Testis (tissue), 3 donors: ENCODE results near the gene CCDC90B. TPM values are rescaled to one million over a fixed set of nuclear protein-coding genes. Genes with fewer than 3 reads are reported as not detected.
A peak's percentile ranks its signal among the peaks of the same experiment; 100 is the strongest.
"Not testable (repeated sequence)": the region's sequence is repeated elsewhere in the genome, so short reads cannot be mapped to it uniquely, and the experiment has no call there.

Experiments
- DNase-seq: peaks from one replicate; pipeline ENCODE4 v3.0.0-alpha.2; 2019
- H3K27ac ChIP-seq, 2 donors: fragments of 200-600 bp; sonication (generic); one replicate each; pipeline ENCODE4 v1.5.1; 2019
- H3K27me3 ChIP-seq: fragments of 200-600 bp; sonication (generic); one replicate; pipeline ENCODE4 v1.5.1; 2019
- H3K36me3 ChIP-seq: fragments of 200-600 bp; sonication (generic); one replicate; pipeline ENCODE4 v1.5.1; 2017; ENCODE audit warnings: low read depth; ENCODE audit errors: missing control alignments
- H3K4me1 ChIP-seq: fragments of 200-600 bp; sonication (generic); one replicate; pipeline ENCODE4 v1.5.1; 2019
- H3K4me3 ChIP-seq, 2 donors: fragments of 200-600 bp; sonication (generic); one replicate each; pipeline ENCODE4 v1.5.1; 2017 to 2019
- H3K9me3 ChIP-seq: fragments of 200-600 bp; sonication (generic); one replicate; pipeline ENCODE4 v1.5.1; 2017
- CTCF ChIP-seq, 3 experiments: fragments of 450-650 bp in 2 of 3; fragments of 200-600 bp in 1 of 3; sonication (generic) in 1 of 3; IDR thresholded peaks; one replicate each; pipeline ENCODE4 v1.5.1; 2016 to 2019; ENCODE audit warnings: antibody characterized with exemption in 3 of 3, mild to moderate bottlenecking in 2 of 3, moderate library complexity in 1 of 3
- POLR2A ChIP-seq: fragments of 450-650 bp; IDR thresholded peaks from one replicate; pipeline ENCODE4 v1.6.1; 2017; ENCODE audit warnings: antibody characterized with exemption, mild to moderate bottlenecking, moderate library complexity
- WGBS, 2 donors: methylation state at CpG; one replicate each; pipeline ENCODE4 v1.1.5; 2018; 5-methylcytosine and 5-hydroxymethylcytosine counted together
- intact Hi-C: fragments of 100-400 bp; cut with DNase I; formaldehyde crosslinking; loops from one replicate; pipeline ENCODE4 v1.15.1; 2023; ENCODE audit warnings: low total_unique reads
- polyA plus RNA-seq: library from polyadenylated mRNA; stranded (reverse); fragments of 350-450 nt; fragmentation: Illumina TruSeq; extraction: RNeasy Lipid Tissue Mini Kit (QIAGEN cat#74804); gene quantifications from one replicate; pipeline ENCODE4 v1.2.3, GENCODE V29; 2014; ENCODE audit warnings: low read depth, low replicate concordance; ENCODE audit not compliant: insufficient read depth
- total RNA-seq, 2 donors: library from RNA; depleted of rRNA; stranded (reverse); fragments of >200 nt; gene quantifications; one replicate each; pipeline ENCODE4 v1.2.3, GENCODE V29; 2016

The CCDC90B gene
- total and polyA plus RNA-seq, 3 donors from 2014 or later, result 67.4 to 162 (median 78.3) TPM

GRCh38 chr11:83272627-83273026 is 13.5 kb downstream of the CCDC90B start:
- Histone ChIP-seq H3K36me3 (no peaks in the 10 kb centered on the region), H3K9me3 (no peaks in the 10 kb centered on the region), H3K27me3 (no peaks in the 10 kb centered on the region), H3K4me3 (no peak overlapping the region), H3K27ac (no peak overlapping the region), H3K4me1 (no peaks in the 10 kb centered on the region)
- intact Hi-C loops, result no loop called here
- DNase-seq, result no peak
- TF ChIP-seq POLR2A (no peak), CTCF (IDR thresholded peaks at IDR 0.05) (no peak)

- H3K27me3 ChIP-seq, H3K36me3 ChIP-seq, H3K4me3 ChIP-seq, DNase-seq, H3K4me1 ChIP-seq, H3K9me3 ChIP-seq, intact Hi-C loops, H3K27ac ChIP-seq: not testable (repeated sequence)
- WGBS, 2 donors, result 98 to 99% methylated on average over 5 of the region's 5 CpGs
Measured at GRCh38 chr11:83271734-83272133, 14.4 kb downstream of the CCDC90B start.

- intact Hi-C loops, H3K27me3 ChIP-seq, H3K36me3 ChIP-seq, H3K27ac ChIP-seq, H3K9me3 ChIP-seq, H3K4me3 ChIP-seq, DNase-seq, H3K4me1 ChIP-seq: not testable (repeated sequence)
- 41 to 67% methylated on average over 2 of the region's 2 CpGs for WGBS, 2 donors
Measured at GRCh38 chr11:83269080-83269479, 17.1 kb downstream of the CCDC90B start.

GRCh38 chr11:83265331-83265730 is 20.8 kb downstream of the CCDC90B start:
- no peak for TF ChIP-seq POLR2A
- TF ChIP-seq CTCF (IDR thresholded peaks at IDR 0.05), result no peak
- 91 to 100% methylated on average over 1 of the region's 1 CpG for WGBS, 2 donors
- H3K27ac ChIP-seq, result no peak overlapping the region
- H3K4me1 ChIP-seq, result no peaks in the 10 kb centered on the region
- no peak overlapping the region for H3K4me3 ChIP-seq
- no peaks in the 10 kb centered on the region for H3K27me3 ChIP-seq
- intact Hi-C loops, result no loop called here
- DNase-seq, result no peak
- no peaks in the 10 kb centered on the region for H3K36me3 ChIP-seq
- no peaks in the 10 kb centered on the region for H3K9me3 ChIP-seq

- Histone ChIP-seq H3K4me1 (no peaks in the 10 kb centered on the region), H3K4me3 (no peak overlapping the region), H3K36me3 (no peaks in the 10 kb centered on the region), H3K9me3 (no peaks in the 10 kb centered on the region), H3K27ac (no peak overlapping the region), H3K27me3 (no peaks in the 10 kb centered on the region)
- DNase-seq, result no peak
- WGBS, 2 donors, result 91 to 93% methylated on average over 1 of the region's 1 CpG
- no peak for TF ChIP-seq POLR2A
- no peak for TF ChIP-seq CTCF (IDR thresholded peaks at IDR 0.05)
- intact Hi-C loops, result no loop called here
Measured at GRCh38 chr11:83259559-83259958, 26.6 kb downstream of the CCDC90B start.

GRCh38 chr11:83257761-83258168 is 28.4 kb downstream of the CCDC90B start:
- peak overlapping the region in 1 of 2 donors; percentile 8 for H3K27ac ChIP-seq
- intact Hi-C loops, result no loop called here
- no peak for DNase-seq
- H3K27me3 ChIP-seq, result no peaks in the 10 kb centered on the region
- H3K36me3 ChIP-seq, result no peaks in the 10 kb centered on the region
- no peaks in the 10 kb centered on the region for H3K4me1 ChIP-seq
- H3K4me3 ChIP-seq, result no peak overlapping the region
- TF ChIP-seq POLR2A (no peak), CTCF (IDR thresholded peaks at IDR 0.05) (no peak)
- H3K9me3 ChIP-seq, result no peaks in the 10 kb centered on the region
- WGBS, 2 donors, result 76 to 84% methylated on average over 3 of the region's 3 CpGs
